GM20000 (cell line): Measurements from ENCODE around the gene ARL3.

Experiments
- DNase-seq: peaks from one replicate; pipeline ENCODE4 v3.0.0; 2012; ENCODE audit warnings: low spot score
- TF ChIP-seq, protein P1 (sequence below): IDR thresholded peaks from 2 replicates; pipeline ENCODE4 v1.5.1; 2012; ENCODE audit warnings: mild to moderate bottlenecking, control low read depth; ENCODE audit errors: extremely low read depth, missing control alignments

Gene ARL3

DNA sequence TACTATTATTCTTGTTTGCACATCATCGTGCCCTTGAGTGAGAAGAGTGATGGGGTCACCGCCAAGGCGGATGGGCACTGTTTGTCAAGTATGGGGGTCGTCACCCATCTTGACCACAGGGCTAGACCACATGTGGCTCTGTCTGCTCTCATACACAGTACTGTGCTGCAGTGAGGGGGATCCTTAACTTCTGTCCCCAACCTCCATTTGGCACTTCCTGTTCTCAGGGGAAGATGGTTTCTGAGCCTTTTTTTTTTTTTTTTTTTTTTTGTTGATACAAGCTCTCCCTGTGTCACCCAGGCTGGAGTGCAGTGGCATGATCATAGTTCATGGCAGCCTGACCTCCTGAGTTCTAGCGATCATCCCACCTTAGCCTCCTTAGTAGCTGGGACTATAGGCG, 43.1 kb upstream of the ARL3 start:
- no peak for DNase-seq
- TF ChIP-seq, protein P1, sequence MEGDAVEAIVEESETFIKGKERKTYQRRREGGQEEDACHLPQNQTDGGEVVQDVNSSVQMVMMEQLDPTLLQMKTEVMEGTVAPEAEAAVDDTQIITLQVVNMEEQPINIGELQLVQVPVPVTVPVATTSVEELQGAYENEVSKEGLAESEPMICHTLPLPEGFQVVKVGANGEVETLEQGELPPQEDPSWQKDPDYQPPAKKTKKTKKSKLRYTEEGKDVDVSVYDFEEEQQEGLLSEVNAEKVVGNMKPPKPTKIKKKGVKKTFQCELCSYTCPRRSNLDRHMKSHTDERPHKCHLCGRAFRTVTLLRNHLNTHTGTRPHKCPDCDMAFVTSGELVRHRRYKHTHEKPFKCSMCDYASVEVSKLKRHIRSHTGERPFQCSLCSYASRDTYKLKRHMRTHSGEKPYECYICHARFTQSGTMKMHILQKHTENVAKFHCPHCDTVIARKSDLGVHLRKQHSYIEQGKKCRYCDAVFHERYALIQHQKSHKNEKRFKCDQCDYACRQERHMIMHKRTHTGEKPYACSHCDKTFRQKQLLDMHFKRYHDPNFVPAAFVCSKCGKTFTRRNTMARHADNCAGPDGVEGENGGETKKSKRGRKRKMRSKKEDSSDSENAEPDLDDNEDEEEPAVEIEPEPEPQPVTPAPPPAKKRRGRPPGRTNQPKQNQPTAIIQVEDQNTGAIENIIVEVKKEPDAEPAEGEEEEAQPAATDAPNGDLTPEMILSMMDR: no peak

DNA sequence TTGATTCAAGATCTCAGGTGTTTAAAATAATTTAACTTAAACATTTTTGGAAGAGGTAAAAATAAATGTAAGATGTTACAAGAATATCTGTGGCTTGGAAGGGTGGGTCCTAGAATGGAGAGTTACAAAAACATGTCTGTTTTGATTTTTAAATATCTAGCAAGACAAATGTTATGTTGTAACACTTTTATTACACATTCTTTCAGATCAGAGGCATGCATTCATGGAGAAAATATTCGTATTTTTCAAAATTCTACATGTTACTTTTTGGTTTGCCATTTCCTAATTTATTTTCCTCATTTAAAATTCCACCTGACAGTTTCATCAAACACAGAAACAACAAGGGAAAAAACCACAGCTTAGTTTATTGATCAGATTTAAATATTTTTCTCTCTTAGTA, 39.5 kb upstream of the ARL3 start:
- DNase-seq: no peak
- TF ChIP-seq, protein P1: no peak

DNA sequence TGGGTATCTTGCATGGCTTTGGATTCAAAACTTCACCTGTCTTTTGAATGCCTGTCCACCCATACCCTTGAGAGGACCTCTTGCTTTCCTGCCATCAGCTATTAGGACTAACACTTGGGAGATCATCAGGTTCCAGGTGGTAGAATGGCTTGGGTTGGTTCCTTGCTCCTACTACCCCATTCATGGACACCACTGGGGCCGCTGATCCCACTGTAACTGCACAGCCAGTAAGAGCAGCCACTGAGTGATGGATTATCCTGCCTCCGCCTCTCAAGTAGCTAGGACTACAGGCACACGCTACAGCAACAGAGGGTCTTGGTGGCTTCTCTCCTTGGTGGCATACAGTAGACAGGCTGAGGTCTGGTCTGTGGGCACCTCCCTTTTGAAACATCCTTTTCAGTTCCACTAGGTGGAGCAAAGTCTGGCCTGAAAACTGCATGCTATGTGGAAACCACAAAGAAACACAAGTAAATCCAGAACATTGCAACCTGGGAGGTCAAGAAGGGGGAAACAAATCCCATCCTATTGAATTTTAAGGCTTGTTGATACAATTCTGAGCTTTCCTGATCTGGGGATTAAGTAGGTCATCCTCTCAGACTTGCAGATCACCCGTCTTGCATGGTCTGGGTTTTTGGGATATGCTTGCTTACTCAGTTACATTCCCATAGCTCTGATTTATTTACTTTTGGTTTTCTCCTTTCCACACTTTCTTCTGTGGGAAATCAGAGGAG, 38.9 kb upstream of the ARL3 start:
- DNase-seq: peak; percentile 40
- TF ChIP-seq, protein P1: peak; percentile 18

DNA sequence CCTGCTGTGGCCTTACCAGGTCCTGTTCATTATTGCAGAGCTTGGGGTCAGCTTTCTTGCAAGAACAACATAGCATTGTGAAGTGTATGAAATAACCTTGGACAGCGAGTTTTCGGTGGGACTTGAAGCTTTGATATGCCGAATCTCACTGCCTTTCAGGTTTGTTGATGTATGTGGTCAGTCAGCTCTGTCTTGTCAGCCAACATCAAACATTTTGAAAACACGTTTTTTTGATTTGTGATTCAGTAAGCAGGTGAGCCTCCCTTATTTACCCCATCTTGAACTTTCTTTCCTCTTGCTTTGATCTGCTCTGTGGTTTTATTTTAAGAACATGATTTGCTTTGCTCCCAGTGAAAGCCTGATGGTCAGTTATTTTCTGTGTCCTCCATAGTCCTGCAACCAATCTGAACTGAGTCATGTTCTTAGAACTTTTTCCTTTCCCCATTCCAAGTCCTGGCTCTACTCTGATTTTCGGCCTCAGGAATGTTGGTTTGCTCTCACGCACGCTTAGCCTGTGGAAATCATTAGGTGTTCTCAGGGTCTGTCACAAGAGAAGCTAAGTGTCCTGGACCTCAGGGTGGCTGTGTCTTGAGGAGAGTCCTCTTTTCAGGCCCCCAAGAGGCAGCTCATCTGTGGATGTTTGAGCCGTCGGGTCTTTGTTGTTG, 38.2 kb upstream of the ARL3 start:
- DNase-seq: no peak
- TF ChIP-seq, protein P1: no peak

DNA sequence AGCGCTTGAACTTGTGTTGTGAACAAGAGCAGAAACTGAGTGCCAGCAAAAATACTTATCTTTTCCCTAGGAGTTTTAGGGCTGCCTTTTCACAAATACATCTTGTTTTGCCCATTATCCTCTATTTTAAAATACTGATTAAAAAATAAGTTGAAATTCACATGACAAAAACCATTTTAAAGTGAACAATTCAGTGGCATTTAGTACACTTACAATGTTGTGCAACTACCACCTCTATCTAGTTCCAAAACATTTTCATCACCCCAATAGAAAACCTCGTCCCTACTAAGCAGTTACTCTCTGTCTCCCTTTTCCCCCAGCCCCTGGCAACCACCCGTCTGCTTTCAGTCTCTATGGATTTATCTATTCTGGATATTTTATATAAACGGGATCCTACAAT, 31.0 kb upstream of the ARL3 start:
- TF ChIP-seq, protein P1: no peak
- no peak for DNase-seq

DNA sequence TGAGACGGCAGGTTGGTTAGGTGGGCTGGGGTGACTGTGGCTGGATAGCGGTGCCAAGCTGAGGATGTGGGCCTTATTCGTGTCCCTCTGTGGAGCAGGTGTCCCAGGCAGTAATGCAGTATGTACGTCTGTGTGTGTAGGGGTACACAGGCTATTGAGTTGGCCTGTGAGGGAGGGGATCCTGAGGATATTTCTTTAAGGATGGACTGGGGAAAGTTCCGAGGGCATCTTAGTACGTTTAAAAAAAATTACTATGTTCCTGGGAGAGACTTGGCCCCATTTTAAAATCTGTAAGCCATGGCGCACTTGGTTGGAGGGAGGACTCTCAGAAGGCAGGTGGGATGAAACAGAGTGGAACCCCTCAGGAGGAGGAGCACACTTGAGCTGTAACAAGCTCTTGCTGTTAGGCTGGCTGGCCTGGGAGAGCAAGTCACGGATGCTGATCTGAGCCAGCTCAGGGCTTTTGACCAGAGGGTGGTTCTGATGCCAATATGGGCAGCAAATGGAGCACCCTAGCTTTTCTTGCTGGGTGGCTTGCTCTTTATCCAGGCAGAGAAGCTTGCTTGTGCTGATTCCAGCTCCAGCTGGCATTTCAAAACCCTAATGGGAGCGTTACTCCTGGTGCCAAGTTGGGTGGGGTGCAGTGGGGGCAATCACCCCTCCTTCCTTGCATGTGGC, 30.3 kb upstream of the ARL3 start:
- TF ChIP-seq, protein P1: no peak
- no peak for DNase-seq
